Measurements from ENCODE around the gene SERTAD1.
A peak's percentile ranks its signal among the peaks of the same experiment; 100 is the strongest.

Gene SERTAD1

DNA sequence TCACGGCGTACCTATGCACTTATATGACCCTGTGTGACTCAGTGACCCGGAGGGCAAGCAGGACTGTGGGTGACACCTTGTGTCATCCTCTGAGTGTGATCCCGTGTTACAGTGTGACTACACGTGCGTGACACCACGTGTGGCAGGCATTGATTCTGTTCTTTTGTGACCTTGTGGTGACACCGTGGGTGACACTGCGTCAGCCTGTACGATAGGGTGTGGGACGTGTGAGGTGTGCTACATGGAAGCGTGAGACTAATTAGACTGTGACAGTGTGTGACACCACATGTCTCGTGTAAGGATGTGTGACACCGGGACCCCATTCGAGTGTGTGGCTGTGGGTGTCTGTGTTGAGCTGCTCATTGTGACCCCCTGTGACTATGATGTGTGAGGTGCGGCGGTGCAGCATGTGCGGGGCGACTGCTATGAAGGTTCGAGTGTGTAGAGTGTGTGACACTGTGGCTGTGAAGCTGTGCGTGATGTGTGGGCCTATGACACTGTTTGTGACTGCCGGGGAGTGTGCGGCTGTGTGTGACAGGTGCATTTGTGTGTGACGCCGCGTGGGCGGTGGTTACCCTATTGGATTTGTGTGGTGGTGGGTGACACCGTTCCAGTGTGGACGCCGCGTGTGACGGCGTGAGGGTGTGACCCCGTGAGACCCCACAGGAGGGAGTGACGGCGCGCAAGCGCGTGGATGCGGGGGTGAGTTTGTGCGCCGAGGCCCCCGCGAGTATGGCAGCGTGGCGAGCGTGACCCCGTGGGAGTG, 40.6 kb upstream of the SERTAD1 start:
- H3K9me2 ChIP-seq (replicated peaks; ENCODE audit: insufficient read depth, low read length), result no peaks in the 10 kb centered on the region
- H3F3A ChIP-seq (ENCODE audit: insufficient read depth), result 0 out of 2 replicates have a peak, but pooled peaks cover 3% of the 10 kb centered on the region
- no peaks in the 10 kb centered on the region for H4K20me1 ChIP-seq (ENCODE audit: low read depth, low read length)
- H3K36me3 ChIP-seq (ENCODE audit: low read length), result no peaks in the 10 kb centered on the region
- no peaks in the 10 kb centered on the region for H3K79me2 ChIP-seq (ENCODE audit: insufficient read depth, low read length)
- H3K4me2 ChIP-seq (ENCODE audit: low read depth, low read length, poor library complexity, severe bottlenecking), result peak overlapping the region; percentile 65
- no peaks in the 10 kb centered on the region for H3K9me3 ChIP-seq (ENCODE audit: insufficient read depth, low read length)
- no peaks in the 10 kb centered on the region for H3K27me3 ChIP-seq (ENCODE audit: low read length)
- H3K4me3 ChIP-seq (ENCODE audit: insufficient read depth, low read length, poor library complexity, severe bottlenecking), result peak overlapping the region; percentile 41
- H2AFZ ChIP-seq (ENCODE audit: low read depth, low read length, severe bottlenecking), result peak overlapping the region; percentile 90
- TF ChIP-seq CTCF (IDR thresholded peaks at IDR 0.05; ENCODE audit: insufficient read depth, low read length, poor library complexity, severe bottlenecking) (no peak), EZH2phosphoT487 (conservative IDR thresholded peaks at IDR 0.05; ENCODE audit: low read length) (no peak)
- H3K9ac ChIP-seq (ENCODE audit: low read length), result peak overlapping the region; percentile 29; the same call in 1 of the 2 replicates
- H3K27ac ChIP-seq (ENCODE audit: low read depth, low read length), result no peak overlapping the region

- H3K4me3 ChIP-seq (ENCODE audit: insufficient read depth, low read length, poor library complexity, severe bottlenecking), result peak within 1 kb of the TSS; percentile 72
- no peak within 1 kb of the TSS for H3K27ac ChIP-seq (ENCODE audit: low read depth, low read length)
- H3K9me2 ChIP-seq (replicated peaks; ENCODE audit: insufficient read depth, low read length), result no peaks in the 10 kb centered on the region
- peak within 1 kb of the TSS; percentile 70 for H3K9ac ChIP-seq (ENCODE audit: low read length)
- H3K4me2 ChIP-seq (ENCODE audit: low read depth, low read length, poor library complexity, severe bottlenecking), result peak within 1 kb of the TSS; percentile 79
- no peaks in the 10 kb centered on the region for H3K9me3 ChIP-seq (ENCODE audit: insufficient read depth, low read length)
- no peaks in the 10 kb centered on the region for H4K20me1 ChIP-seq (ENCODE audit: low read depth, low read length)
- TF ChIP-seq CTCF (IDR thresholded peaks at IDR 0.05; ENCODE audit: insufficient read depth, low read length, poor library complexity, severe bottlenecking), result no peak
- TF ChIP-seq EZH2phosphoT487 (conservative IDR thresholded peaks at IDR 0.05; ENCODE audit: low read length), result no peak
- no peaks in the 10 kb centered on the region for H3K79me2 ChIP-seq (ENCODE audit: insufficient read depth, low read length)
- no peaks in the 10 kb centered on the region for H3K36me3 ChIP-seq (ENCODE audit: low read length)
- H3F3A ChIP-seq (ENCODE audit: insufficient read depth), result 0 out of 2 replicates have a peak, but pooled peaks cover 3% of the 10 kb centered on the region
- no peaks in the 10 kb centered on the region for H3K27me3 ChIP-seq (ENCODE audit: low read length)
- peak within 1 kb of the TSS; percentile 93 for H2AFZ ChIP-seq (ENCODE audit: low read depth, low read length, severe bottlenecking)
These were observed 39.9 kb upstream of the SERTAD1 start, which contains the start of gene BLVRB for GRCh38 chr19:40465557-40466218. TSS of gene BLVRB (minus strand) at chr19:40465745. CDS start at chr19:40465688, 57 bp downstream.

GRCh38 chr19:40465025-40465556, 39.3 kb upstream of the SERTAD1 start:
- peak overlapping the region; percentile 79 for H3K4me2 ChIP-seq (ENCODE audit: low read depth, low read length, poor library complexity, severe bottlenecking)
- H3K27me3 ChIP-seq (ENCODE audit: low read length), result no peaks in the 10 kb centered on the region
- no peaks in the 10 kb centered on the region for H3K79me2 ChIP-seq (ENCODE audit: insufficient read depth, low read length)
- peak overlapping the region; percentile 93 for H2AFZ ChIP-seq (ENCODE audit: low read depth, low read length, severe bottlenecking)
- H3K9me3 ChIP-seq (ENCODE audit: insufficient read depth, low read length), result no peaks in the 10 kb centered on the region
- no peak overlapping the region for H3K27ac ChIP-seq (ENCODE audit: low read depth, low read length)
- no peaks in the 10 kb centered on the region for H3K9me2 ChIP-seq (replicated peaks; ENCODE audit: insufficient read depth, low read length)
- H3K4me3 ChIP-seq (ENCODE audit: insufficient read depth, low read length, poor library complexity, severe bottlenecking), result peak overlapping the region; percentile 72
- H4K20me1 ChIP-seq (ENCODE audit: low read depth, low read length), result no peaks in the 10 kb centered on the region
- H3K36me3 ChIP-seq (ENCODE audit: low read length), result no peaks in the 10 kb centered on the region
- 0 out of 2 replicates have a peak, but pooled peaks cover 3% of the 10 kb centered on the region for H3F3A ChIP-seq (ENCODE audit: insufficient read depth)
- TF ChIP-seq EZH2phosphoT487 (conservative IDR thresholded peaks at IDR 0.05; ENCODE audit: low read length) (no peak), CTCF (IDR thresholded peaks at IDR 0.05; ENCODE audit: insufficient read depth, low read length, poor library complexity, severe bottlenecking) (no peak)
- H3K9ac ChIP-seq (ENCODE audit: low read length), result peak overlapping the region; percentile 70

Measured in SU-DHL-6 (cell line).